Smooth muscle cell (in vitro differentiated cells): Measurements from ENCODE around the gene LIN7C. TPM values are rescaled to one million over a fixed set of nuclear protein-coding genes. Genes with fewer than 3 reads are reported as not detected.
A peak's percentile ranks its signal among the peaks of the same experiment; 100 is the strongest.

ENCODE experiments used
- DNase-seq: peaks from one replicate; lab custom pipeline; 2025; ENCODE audit not compliant: unreplicated experiment; lab: John Stamatoyannopoulos, UW
- H2AFZ ChIP-seq: fragments of 200-600 bp; sonication (generic); 2 replicates; pipeline ENCODE4 v1.6.0; 2016; ENCODE audit warnings: antibody characterized with exemption, low read depth, mild to moderate bottlenecking
- H3F3A ChIP-seq: fragments of 200-600 bp; sonication (generic); 2 replicates; pipeline ENCODE4 v1.6.0; 2017; ENCODE audit warnings: antibody characterized with exemption, low read depth
- H3K27ac ChIP-seq: fragments of 200-600 bp; sonication (generic); 2 replicates; pipeline ENCODE4 v1.5.1; 2016; ENCODE audit warnings: low read depth, mild to moderate bottlenecking
- H3K27me3 ChIP-seq: fragments of 200-600 bp; sonication (generic); 2 replicates; pipeline ENCODE4 v1.6.1; 2016; ENCODE audit warnings: low read depth, mild to moderate bottlenecking
- H3K36me3 ChIP-seq: fragments of 200-600 bp; sonication (generic); 2 replicates; pipeline ENCODE4 v1.5.1; 2016; ENCODE audit warnings: low read depth
- H3K4me1 ChIP-seq: fragments of 200-600 bp; sonication (generic); 2 replicates; pipeline ENCODE4 v1.5.1; 2016; ENCODE audit warnings: low read depth
- H3K4me2 ChIP-seq: fragments of 200-600 bp; sonication (generic); 2 replicates; pipeline ENCODE4 v1.6.0; 2016; ENCODE audit warnings: mild to moderate bottlenecking
- H3K4me3 ChIP-seq: fragments of 200-600 bp; sonication (generic); 2 replicates; pipeline ENCODE4 v1.5.1; 2016; ENCODE audit warnings: mild to moderate bottlenecking
- H3K79me2 ChIP-seq: fragments of 200-600 bp; sonication (generic); 2 replicates; pipeline ENCODE4 v1.6.0; 2016; ENCODE audit warnings: low read depth, mild to moderate bottlenecking
- H3K9ac ChIP-seq: fragments of 200-600 bp; sonication (generic); 2 replicates; pipeline ENCODE4 v1.6.0; 2016; ENCODE audit warnings: low read depth
- H3K9me3 ChIP-seq: fragments of 200-600 bp; sonication (generic); replicated peaks from 2 replicates; pipeline ENCODE4 v1.5.1; 2016; ENCODE audit warnings: low read depth
- H4K20me1 ChIP-seq: fragments of 200-600 bp; sonication (generic); 2 replicates; pipeline ENCODE4 v1.6.0; 2016; ENCODE audit warnings: low read depth
- CTCF ChIP-seq: fragments of 200-600 bp; sonication (generic); IDR thresholded peaks from 2 replicates; pipeline ENCODE4 v1.5.1; 2017; ENCODE audit warnings: borderline replicate concordance, mild to moderate bottlenecking, antibody characterized with exemption; ENCODE audit not compliant: insufficient read depth, poor library complexity, severe bottlenecking
- WGBS: methylation state at CpG from one replicate; pipeline ENCODE4 v1.1.7; 2016; ENCODE audit warnings: low lambda C conversion rate; 5-methylcytosine and 5-hydroxymethylcytosine counted together
- polyA plus RNA-seq: library from polyadenylated mRNA; unstranded; fragments of >200 nt; fragmentation: Nextera tagmentation; extraction: Ambion mirVana; gene quantifications from 2 replicates; pipeline ENCODE4 v1.2.1, GENCODE V29; 2016
- total RNA-seq: library from RNA; depleted of rRNA; stranded (reverse); fragments of >200 nt; gene quantifications from 2 replicates; pipeline ENCODE4 v1.2.3, GENCODE V29; 2014

The LIN7C gene
- total and polyA plus RNA-seq, 2 experiments from 2014 or later = 11.3 to 30.8 TPM

- no peak for DNase-seq
- Histone ChIP-seq H3K4me3 (no peak overlapping the region), H2AFZ (no peak overlapping the region), H3F3A (peaks cover 3% of the 10 kb centered on the region), H4K20me1 (peaks cover 32% of the 10 kb centered on the region), H3K36me3 (peaks cover 8% of the 10 kb centered on the region), H3K9ac (no peak overlapping the region), H3K27ac (no peak overlapping the region), H3K9me3 (no peaks in the 10 kb centered on the region), H3K4me1 (no peaks in the 10 kb centered on the region), H3K27me3 (no peaks in the 10 kb centered on the region), H3K4me2 (no peak overlapping the region), H3K79me2 (peaks cover 46% of the 10 kb centered on the region)
- no peak for TF ChIP-seq CTCF
- whole genome bisulfite sequencing = 97% methylated on average over 1 of the region's 1 CpG
These were observed 8.7 kb downstream of the LIN7C start for GRCh38 chr11:27497911-27498310.

GRCh38 chr11:27497284-27497866, 9.2 kb downstream of the LIN7C start:
- peaks cover 41% of the 10 kb centered on the region for H3K79me2 ChIP-seq
- peak; percentile 45 for TF ChIP-seq CTCF
- peaks cover 8% of the 10 kb centered on the region for H3K36me3 ChIP-seq
- no peak overlapping the region for H3K4me3 ChIP-seq
- DNase-seq = no peak
- no peaks in the 10 kb centered on the region for H3K27me3 ChIP-seq
- H3K9me3 ChIP-seq = no peaks in the 10 kb centered on the region
- no peak overlapping the region for H3K4me2 ChIP-seq
- H3F3A ChIP-seq = peaks cover 3% of the 10 kb centered on the region
- H2AFZ ChIP-seq = no peak overlapping the region
- no peak overlapping the region for H3K27ac ChIP-seq
- peaks cover 27% of the 10 kb centered on the region for H4K20me1 ChIP-seq
- no peaks in the 10 kb centered on the region for H3K4me1 ChIP-seq
- no peak overlapping the region for H3K9ac ChIP-seq

- Histone ChIP-seq H2AFZ (no peak overlapping the region), H4K20me1 (peaks cover 18% of the 10 kb centered on the region), H3K79me2 (peaks cover 33% of the 10 kb centered on the region), H3K9ac (no peak overlapping the region), H3K36me3 (peaks cover 11% of the 10 kb centered on the region), H3K4me2 (no peak overlapping the region), H3K9me3 (no peaks in the 10 kb centered on the region), H3K27me3 (no peaks in the 10 kb centered on the region), H3K27ac (no peak overlapping the region), H3F3A (peaks cover 3% of the 10 kb centered on the region), H3K4me1 (no peaks in the 10 kb centered on the region), H3K4me3 (no peak overlapping the region)
- TF ChIP-seq CTCF = no peak
- 82% methylated on average over 1 of the region's 1 CpG for WGBS
- no peak for DNase-seq
These were observed 10.1 kb downstream of the LIN7C start for GRCh38 chr11:27496461-27496860.

GRCh38 chr11:27495710-27496300, 10.8 kb downstream of the LIN7C start:
- peaks cover 2% of the 10 kb centered on the region for H3F3A ChIP-seq
- H4K20me1 ChIP-seq = peaks cover 18% of the 10 kb centered on the region
- H3K36me3 ChIP-seq = peaks cover 11% of the 10 kb centered on the region
- H3K9ac ChIP-seq = no peak overlapping the region
- no peaks in the 10 kb centered on the region for H3K4me1 ChIP-seq
- 97% methylated on average over 1 of the region's 1 CpG for WGBS
- H3K9me3 ChIP-seq = no peaks in the 10 kb centered on the region
- no peak for DNase-seq
- H3K4me3 ChIP-seq = no peak overlapping the region
- H3K27ac ChIP-seq = no peak overlapping the region
- H3K27me3 ChIP-seq = no peaks in the 10 kb centered on the region
- H3K79me2 ChIP-seq = peaks cover 33% of the 10 kb centered on the region
- TF ChIP-seq CTCF = no peak
- H3K4me2 ChIP-seq = no peak overlapping the region
- no peak overlapping the region for H2AFZ ChIP-seq
